Stimulated activated CD4-positive, alpha-beta T cell treated with anti-CD3 and anti-CD28 coated beads, TNF-alpha, amount 100 ng/mL, for 48 hours (primary cell): ENCODE data around the gene DLL3.
A peak's percentile ranks its signal among the peaks of the same experiment; 100 is the strongest.
"Not testable (repeated sequence)": the region's sequence is repeated elsewhere in the genome, so short reads cannot be mapped to it uniquely, and the experiment has no call there.

Source experiments
- DNase-seq, 3 donors: peaks; one replicate each; pipeline ENCODE4 v3.0.0-alpha.2; 2020; ENCODE audit warnings: low read depth in 3 of 3

The DLL3 gene, protein sequence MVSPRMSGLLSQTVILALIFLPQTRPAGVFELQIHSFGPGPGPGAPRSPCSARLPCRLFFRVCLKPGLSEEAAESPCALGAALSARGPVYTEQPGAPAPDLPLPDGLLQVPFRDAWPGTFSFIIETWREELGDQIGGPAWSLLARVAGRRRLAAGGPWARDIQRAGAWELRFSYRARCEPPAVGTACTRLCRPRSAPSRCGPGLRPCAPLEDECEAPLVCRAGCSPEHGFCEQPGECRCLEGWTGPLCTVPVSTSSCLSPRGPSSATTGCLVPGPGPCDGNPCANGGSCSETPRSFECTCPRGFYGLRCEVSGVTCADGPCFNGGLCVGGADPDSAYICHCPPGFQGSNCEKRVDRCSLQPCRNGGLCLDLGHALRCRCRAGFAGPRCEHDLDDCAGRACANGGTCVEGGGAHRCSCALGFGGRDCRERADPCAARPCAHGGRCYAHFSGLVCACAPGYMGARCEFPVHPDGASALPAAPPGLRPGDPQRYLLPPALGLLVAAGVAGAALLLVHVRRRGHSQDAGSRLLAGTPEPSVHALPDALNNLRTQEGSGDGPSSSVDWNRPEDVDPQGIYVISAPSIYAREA

DNA sequence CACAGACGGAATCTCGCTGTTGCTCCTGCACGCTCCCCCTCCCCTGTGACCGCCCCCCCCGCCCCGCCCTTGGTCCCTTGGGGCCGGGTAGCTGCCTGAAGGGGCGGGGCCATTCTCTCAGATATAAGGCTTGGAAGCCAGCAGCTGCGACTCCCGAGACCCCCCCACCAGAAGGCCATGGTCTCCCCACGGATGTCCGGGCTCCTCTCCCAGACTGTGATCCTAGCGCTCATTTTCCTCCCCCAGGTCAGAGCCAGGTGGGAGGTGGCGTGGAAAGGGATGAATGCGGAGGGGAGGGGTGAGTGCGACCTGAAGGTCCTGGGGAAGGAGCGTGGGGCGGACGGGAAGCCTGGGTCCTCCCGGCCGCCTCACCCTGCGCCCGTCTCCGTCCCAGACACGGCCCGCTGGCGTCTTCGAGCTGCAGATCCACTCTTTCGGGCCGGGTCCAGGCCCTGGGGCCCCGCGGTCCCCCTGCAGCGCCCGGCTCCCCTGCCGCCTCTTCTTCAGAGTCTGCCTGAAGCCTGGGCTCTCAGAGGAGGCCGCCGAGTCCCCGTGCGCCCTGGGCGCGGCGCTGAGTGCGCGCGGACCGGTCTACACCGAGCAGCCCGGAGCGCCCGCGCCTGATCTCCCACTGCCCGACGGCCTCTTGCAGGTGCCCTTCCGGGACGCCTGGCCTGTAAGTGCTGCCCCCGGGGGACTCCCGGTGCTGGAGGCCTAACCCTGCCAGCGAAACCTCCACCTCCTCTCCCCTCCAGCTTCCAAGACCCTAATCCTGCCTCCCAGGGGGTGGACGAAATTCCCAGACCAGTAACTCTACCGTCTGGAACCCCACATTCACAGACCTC is at the start of gene DLL3:
TSS of gene DLL3 (plus strand) at position 150 of the 845 bp plus-strand sequence. CDS start at position 178, 28 bp downstream.
- no peak for DNase-seq

DNA sequence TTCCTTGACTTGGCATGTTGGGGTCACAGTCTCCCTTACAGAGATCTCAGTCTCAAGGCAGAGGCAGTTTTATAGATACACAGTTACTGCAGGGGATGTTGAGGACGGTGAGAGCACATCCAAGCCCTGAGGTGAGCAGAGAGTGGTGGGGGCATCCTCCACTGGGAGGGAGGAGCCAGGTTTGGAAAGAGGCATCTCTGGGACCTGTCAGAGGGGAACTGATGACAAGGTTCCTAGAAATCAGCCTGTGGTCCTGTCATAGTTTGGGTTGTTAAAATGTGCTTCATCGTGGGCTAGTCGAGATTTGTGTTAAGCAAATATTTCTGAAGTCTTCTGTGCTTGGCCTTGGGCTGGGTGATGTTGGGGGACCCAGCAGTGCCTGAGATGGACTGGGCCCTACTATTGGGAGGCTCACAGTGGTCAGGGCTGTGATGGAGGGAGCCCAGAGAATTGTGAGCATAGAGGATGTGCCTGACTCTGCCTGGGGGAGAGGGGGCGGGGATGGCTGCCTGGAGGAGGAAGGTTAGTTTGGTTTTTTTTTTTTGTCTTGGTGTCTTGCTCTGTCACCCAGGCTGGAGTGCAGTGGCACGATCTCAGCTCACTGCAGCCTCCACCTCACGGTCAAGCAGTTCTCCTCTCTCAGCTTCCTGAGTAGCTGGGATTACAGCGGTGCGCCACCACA is 49.5 kb upstream of the DLL3 start:
- DNase-seq = no peak

DNA sequence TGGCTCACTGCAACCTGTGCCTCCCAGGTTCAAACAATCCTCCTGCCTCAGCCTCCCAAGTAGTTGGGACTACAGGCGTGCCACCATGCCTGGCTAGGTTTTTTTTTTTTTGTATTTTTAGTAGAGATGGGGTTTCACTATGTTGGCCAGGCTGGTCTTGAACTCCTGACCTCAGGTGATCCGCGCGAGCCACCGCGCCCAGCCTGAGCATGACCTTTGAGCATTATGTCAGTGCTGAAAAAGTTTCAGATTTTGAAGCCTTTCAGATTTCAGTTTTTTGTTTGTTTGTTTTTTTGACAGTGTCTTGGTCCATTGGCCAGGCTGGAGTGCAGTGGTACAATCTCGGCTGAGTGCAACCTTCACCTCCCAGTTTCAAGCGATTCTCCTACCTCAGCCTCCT is 47.5 kb upstream of the DLL3 start:
- DNase-seq = not testable (repeated sequence)

DNA sequence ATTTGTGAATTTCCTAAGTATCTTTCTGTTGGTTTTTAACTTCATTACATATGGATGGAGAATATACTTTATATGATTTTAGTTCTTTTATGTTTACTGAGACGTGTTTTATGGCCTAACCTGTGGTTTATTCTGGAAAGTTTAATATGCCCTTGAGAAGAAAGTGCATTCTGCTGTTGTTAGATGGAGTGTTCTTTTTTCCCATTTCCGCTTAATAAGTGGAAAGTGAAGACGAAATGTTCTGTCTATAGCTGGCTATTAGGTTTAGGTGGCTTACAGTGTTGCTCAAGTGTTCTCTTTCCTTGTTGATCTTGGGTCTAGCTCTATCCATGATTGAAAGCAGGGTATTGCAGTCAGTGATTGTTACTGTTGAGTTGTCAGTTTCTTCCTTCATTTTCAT is 35.3 kb upstream of the DLL3 start:
- no peak for DNase-seq

DNA sequence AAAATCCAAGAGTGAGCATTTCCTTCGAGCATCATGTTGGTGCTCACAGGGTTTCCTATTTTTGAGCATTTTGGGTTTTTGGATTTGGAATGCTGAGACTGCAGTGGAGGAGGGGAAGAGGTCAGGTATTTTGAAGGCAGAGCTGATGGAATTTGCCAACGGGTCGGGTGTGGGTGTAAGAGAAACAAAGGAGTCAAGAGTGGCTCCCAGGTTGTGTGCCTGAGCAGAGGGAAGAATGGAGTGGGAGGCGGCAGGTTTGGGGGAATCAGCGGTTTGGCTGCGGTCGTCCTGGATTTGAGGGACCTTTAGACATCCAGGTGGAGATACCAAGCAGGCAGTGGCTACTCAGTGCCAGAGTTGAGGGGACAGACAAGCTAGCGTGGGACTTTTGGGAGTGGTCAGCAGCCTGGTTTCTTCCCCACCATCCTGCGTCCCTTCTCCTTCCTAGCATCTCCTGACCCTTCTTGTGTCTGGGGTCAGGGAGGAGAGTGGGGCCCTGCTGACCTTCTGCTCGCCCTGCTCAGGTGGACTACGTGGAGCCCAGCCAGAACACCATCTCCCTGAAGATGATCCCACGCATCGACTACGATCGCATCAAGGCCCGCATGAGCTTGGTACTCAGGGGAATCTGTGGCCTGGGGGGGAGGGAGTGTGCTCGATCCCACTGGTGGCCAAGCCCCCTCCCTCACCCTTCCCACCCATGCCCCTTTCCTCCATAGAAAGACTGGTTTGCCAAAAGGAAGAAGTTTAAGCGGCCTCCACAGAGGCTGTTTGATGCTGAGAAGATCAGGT is 32.6 kb upstream of the DLL3 start:
- no peak for DNase-seq

DNA sequence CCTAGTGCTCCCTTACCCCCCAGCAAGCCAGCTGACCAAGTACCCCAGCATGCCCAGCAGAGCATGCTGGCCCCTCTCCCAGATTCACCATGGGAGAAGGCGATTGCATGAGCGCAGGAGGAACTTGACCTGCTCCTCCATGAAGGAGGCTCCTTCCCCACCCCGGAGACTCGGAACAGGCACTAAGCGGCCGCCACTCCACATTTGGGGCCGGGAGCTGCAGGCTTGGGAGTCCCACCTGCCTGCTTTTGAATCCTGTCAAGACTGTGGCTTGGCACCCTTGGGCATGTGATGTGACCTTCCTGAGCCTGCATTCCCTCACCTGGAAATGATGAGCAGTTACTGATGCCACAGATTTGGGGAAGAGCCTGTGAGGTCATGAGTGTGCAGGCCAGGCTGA is 30.8 kb upstream of the DLL3 start:
- DNase-seq = no peak

DNA sequence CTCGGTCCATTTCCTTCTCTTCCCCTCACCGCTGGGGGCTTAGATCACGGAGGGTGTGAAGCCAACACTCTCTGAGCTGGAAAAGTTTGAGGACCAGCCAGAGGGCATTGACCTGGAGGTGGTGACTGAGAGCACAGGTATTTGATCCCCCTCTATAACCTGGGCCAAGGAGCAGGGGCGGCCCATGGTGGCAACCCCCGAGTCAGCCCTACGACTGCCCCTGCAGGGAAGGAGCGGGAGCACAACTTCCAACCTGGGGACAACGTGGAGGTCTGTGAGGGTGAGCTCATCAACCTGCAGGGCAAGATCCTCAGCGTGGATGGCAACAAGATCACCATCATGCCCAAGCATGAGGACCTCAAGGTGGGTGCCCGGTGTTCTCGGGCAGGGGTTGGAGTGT is 29.7 kb upstream of the DLL3 start:
- DNase-seq = no peak

DNA sequence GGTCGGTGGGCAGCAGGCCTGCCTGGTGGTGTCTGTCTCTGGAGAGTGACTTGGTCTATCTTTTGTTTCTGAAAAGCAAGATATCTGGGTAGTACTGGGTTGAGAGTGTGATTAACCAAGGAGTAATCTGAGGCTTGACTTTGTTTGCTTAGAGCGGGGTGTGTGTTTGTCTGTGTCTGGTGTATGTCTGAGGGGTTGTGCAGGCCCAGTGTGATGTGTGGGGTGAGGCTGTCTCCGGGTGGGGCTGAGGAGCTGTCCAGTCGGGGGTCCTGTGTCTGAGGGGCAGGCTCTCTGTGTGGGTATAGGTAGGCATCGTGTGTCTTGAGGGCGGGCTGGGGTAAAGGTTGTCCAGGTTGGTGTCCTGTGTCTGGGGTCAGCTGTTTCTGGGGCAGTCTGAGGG is 29.2 kb upstream of the DLL3 start:
- no peak for DNase-seq

DNA sequence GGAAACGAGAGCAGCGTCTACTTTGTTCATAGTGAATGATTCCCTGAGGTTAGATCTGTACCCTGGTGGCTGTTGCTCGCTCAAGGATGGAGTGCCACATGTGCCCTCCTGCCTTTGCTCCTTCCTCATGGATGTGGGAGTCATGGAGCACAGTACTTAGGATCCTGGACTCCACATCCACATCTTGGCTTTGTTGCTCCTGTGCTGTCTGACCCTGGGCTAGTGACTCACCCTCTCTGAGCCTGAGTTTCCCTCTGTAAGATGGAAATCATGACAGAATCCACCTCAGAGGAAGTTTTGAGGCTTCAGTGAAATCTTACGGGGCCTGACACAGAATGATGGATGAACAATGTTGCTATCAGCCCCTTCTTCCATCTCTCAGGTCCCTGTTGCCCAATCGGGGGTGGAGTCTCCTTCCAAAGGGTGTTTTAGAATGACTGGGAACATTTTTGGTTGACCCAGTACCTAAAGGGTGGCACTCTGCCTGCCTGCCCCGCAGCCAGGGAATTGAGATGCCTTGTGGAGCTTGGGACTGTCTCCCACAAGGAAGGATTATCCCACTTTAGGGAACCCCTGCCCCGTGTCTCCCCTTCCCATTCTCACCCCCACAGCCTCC is 27.9 kb upstream of the DLL3 start:
- DNase-seq = no peak

DNA sequence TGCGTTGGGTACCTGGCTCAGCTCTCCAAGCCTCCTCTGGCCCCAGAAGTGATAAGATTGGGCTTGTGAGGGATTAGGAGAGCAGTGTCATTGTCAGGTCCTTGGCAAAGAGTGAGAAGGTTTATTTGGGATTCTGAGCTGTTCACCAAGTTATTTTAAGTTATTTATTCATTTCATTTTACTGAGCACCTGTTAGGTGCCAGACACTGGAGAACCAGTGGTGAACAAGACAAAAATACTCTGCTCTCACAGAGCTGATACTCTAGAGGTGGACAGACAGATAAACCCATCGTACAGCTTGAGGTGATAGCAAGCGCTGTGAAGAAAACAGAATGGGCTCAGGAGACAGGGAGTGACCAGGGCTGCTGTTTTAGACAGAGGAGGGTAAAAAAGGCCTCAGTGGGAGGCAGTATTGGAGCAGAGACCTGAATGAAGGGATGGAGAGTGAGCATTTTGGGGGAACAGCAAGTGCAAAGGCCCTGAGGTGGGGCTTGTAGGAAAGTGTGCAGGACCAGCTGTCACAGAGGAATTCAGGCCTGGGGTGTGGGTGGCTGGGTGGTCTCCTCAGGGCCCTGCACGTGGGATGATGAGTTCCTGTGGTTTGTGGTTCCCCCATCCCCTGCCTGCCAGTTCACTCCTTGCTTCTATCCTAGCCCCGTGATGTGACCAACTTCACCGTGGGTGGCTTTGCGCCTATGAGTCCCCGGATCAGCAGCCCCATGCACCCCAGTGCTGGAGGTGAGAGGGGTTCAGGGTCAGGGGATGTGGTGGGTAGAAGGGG is 26.8 kb upstream of the DLL3 start:
- no peak for DNase-seq

DNA sequence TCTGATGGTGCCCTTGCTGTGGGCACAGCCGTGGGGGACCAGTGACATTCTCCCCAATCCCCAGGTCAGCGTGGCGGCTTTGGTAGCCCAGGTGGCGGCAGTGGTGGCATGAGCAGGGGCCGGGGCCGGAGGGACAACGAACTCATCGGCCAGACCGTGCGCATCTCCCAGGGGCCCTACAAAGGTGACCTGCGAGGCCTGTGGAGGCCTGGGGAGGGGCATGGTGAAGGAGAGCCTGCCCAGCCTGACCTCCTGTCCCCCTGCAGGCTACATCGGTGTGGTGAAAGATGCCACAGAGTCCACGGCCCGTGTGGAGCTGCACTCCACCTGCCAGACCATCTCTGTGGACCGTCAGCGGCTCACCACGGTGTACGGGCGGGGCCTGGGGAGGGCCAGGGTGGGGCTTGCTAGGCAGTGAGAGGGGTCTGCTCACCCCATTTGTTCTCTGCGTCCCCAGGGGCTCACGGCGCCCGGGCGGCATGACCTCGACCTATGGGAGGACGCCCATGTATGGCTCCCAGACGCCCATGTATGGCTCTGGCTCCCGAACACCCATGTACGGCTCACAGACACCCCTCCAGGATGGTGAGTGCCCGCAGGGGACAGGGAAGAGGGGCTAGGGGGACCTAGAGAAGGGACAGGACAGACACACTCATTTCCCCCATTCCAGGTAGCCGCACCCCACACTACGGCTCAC is 25.9 kb upstream of the DLL3 start:
- DNase-seq = no peak

DNA sequence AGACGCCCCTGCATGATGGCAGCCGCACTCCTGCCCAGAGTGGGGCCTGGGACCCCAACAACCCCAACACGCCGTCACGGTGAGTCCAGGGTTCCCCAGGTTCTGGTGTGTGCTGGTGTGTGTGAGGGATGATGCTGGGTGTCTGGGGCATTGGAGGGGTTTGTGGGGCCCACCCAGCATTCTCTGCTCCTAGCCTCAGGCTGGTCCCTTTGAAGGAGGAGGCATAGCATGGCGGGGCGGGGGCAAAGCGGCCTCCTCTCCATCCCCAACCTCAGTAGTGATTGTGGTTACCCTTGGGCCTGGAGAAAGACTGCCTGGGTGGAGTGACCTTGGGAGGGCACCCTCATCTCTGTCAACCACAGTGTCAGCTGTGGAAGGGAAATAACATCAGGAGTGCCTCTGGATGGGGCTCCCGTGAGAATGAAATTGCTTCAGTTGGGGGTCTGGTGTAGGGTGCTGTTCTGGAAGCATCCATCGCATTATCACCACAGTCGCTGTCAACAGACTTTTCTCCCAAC is 25.2 kb upstream of the DLL3 start:
- no peak for DNase-seq

DNA sequence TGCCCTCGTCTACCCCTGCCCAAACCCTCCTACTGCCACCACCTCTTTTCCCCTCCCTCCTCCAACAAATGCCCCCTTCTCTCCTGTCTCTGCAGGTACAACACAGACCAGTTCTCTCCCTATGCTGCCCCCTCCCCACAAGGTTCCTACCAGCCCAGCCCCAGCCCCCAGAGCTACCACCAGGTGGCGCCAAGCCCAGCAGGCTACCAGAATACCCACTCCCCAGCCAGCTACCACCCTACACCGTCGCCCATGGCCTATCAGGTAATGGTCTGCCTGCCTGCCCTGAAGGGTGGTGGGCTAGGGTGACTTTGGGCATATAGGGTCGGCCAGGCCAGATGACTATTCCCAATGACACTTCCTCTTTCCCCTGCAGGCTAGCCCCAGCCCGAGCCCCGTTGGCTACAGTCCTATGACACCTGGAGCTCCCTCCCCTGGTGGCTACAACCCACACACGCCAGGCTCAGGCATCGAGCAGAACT is 24.6 kb upstream of the DLL3 start:
- peak; percentile 47 to 66 (median 56) for DNase-seq

DNA sequence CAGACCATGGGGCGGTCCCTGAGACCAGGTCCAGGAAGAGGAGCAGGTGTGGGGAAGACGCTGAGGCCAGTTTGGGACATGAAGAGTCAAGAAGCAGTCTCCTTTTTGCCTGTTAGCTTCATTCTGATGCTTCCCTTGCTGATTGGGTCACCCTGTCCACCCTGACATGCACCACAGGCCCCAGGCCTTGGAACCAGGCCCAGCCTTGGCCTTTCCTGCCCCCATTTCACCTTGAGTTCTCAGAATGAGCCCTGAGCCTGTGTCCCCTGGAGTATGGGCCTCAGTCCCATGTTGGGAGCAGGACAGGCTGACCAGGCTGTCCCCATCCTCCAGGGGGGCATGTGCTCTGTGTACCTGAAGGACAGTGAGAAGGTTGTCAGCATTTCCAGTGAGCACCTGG is 23.0 kb upstream of the DLL3 start:
- no peak for DNase-seq

DNA sequence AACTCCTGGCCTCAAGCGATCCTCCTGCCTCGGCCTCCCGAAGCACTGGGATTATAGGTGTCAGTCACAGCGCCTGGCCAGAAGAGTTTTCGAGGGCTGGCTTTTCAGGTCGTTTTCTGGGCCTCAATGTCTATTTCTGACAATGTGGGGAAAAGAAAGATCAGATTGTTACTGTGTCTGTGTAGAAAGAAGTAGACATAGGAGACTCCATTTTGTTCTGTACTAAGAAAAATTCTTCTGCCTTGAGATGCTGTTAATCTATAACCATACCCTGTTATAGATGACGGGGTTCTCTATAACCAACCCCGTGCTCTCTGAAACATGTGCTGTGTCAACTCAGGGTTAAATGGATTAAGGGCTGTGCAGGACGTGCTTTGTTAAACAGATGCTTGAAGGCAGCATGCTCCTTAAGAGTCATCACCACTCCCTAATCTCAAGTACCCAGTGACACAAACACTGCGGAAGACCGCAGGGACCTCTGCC is 19.4 kb upstream of the DLL3 start:
- DNase-seq = not testable (repeated sequence)

DNA sequence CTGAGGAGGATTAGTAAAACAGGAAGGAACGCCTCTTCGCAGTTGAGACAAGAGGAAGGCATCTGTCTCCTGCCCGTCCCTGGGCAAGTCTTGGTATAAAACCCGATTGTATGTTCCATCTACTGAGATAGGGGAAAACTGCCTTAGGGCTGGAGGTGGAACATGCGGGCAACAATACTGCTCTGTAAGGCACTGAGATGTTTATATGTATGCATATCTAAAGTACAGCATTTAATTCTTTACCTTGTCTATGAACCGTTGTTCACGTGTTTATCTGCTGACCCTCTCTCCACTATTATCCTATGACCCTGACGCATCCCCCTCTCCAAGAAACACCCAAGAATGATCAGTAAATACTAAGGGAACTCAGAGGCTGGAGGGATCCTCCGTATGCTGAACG is 18.8 kb upstream of the DLL3 start:
- DNase-seq = no peak

DNA sequence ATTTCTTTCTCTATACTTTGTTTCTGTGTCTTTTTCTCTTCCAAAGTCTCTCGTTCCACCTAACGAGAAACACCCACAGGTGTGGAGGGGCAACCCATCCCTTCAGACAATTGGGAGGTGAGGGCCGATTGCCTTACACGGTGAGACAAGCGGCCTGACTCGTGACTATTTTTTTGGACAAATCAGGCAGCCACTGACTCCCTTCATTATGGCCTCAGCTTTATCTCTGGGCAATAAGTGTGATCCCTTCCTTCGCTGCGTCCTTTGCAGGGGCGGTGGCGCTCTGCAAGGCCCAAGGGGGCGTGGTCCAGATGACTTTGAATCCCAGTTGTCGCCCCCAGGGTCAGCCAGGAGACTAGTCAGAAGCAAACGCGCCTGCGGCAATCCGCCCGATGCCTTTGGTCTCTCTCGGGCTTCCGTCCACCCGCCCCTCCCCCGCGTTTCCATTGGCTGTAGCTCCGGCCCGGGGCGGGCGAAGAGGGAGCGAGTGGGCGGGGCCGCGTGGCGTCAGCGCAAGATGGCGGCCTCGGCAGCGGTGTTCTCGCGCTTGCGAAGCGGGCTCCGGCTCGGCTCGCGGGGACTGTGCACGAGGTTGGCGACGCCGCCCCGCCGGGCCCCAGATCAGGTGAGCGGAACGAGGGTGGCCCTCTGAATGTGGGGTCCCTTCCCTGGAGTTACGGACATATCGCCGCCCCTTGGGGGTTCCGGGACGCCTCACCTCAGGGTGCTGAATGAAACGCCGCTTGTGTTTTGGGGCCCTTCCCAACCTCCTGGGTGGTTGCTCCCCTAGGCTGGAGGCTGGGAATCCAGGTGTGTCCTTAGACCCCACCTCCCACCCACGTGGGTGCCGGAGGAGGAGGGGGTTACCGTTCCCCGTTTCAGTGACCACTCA is 18.2 kb upstream of the DLL3 start, which contains the start of gene TIMM50:
TSS of gene TIMM50 (plus strand) at position 502 of the 892 bp plus-strand sequence. CDS start at position 518, 16 bp downstream.
- peak; percentile 96 to 100 (median 97) for DNase-seq

DNA sequence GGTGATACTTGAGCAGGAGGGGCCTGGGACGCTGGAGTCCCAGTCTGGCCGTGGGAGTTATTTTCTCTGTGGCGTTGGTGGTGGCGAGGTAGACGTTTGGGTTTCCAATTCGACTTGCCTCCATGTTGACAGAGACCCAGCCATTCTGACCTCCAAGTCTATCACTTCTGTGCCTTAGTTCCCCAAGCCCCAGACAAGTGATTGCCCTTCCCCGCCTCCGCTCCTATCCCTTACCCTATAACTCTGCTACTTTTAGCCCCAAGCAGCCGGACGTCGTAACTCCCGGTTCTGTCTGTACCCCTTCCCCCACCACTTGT is 17.6 kb upstream of the DLL3 start:
- no peak for DNase-seq
